Caco-2 (cell line): ENCODE results near the gene RBPJ. TPM values are rescaled to one million over a fixed set of nuclear protein-coding genes. Genes with fewer than 3 reads are reported as not detected.
"Not testable (repeated sequence)": the region's sequence is repeated elsewhere in the genome, so short reads cannot be mapped to it uniquely, and the experiment has no call there.

Source experiments
- BruUV-seq: library from RNA; stranded (reverse); fragments of 400-500 nt; replicated peaks from 2 replicates; lab custom pipeline; 2021; lab: Mats Ljungman, UMichigan
- CTCF ChIA-PET: fragments of 300-600 bp; sonication (Branson Sonifier 250); formaldehyde crosslinking; loops from one replicate; lab custom pipeline; 2022; ENCODE audit warnings: antibody characterized with exemption; lab: Charles Lee
- POLR2A ChIA-PET: fragments of 300-600 bp; sonication (Branson Sonifier 250); formaldehyde crosslinking; loops from one replicate; lab custom pipeline; 2022; ENCODE audit warnings: antibody characterized with exemption; lab: Charles Lee
- DNase-seq, 2 experiments: peaks; one replicate each; pipeline versions ENCODE4 v3.0.0 to v3.0.0-alpha.2; 2020 to 2022
- H3K27me3 ChIP-seq: replicated peaks from 2 replicates; pipeline ENCODE4 v1.6.0; 2011; ENCODE audit warnings: low read length; ENCODE audit not compliant: control insufficient read depth, insufficient read depth
- H3K36me3 ChIP-seq: 2 replicates; pipeline ENCODE4 v1.5.1; 2011; ENCODE audit warnings: low read length; ENCODE audit not compliant: control insufficient read depth, insufficient read depth
- H3K4me1 ChIP-seq: fragments of 250-450 bp; sonication (Bioruptor Pico); 2 replicates; pipeline ENCODE4 v1.5.1; 2020; ENCODE audit warnings: mild to moderate bottlenecking
- H3K4me3 ChIP-seq: 2 replicates; pipeline ENCODE4 v1.5.1; 2011; ENCODE audit warnings: low read depth, mild to moderate bottlenecking, control low read depth, low read length
- H3K9me3 ChIP-seq: fragments of 250-450 bp; sonication (Bioruptor Pico); 2 replicates; pipeline ENCODE4 v1.5.1; 2020; ENCODE audit warnings: mild to moderate bottlenecking, moderate library complexity
- H3K27ac Mint-ChIP-seq: one replicate; pipeline ENCODE4 v1.8.0; 2022; ENCODE audit warnings: mixed read lengths; ENCODE audit not compliant: unreplicated experiment
- H3K27me3 Mint-ChIP-seq: one replicate; pipeline ENCODE4 v1.8.0; 2022; ENCODE audit warnings: mixed read lengths; ENCODE audit not compliant: insufficient read depth, unreplicated experiment
- H3K36me3 Mint-ChIP-seq: one replicate; pipeline ENCODE4 v1.8.0; 2022; ENCODE audit warnings: mild to moderate bottlenecking, mixed read lengths; ENCODE audit not compliant: insufficient read depth, unreplicated experiment
- H3K4me1 Mint-ChIP-seq: one replicate; pipeline ENCODE4 v1.8.0; 2022; ENCODE audit warnings: low read depth, mixed read lengths; ENCODE audit not compliant: unreplicated experiment
- H3K4me3 Mint-ChIP-seq: one replicate; pipeline ENCODE4 v1.8.0; 2022; ENCODE audit warnings: mild to moderate bottlenecking, moderate library complexity, mixed read lengths; ENCODE audit not compliant: unreplicated experiment
- H3K9me3 Mint-ChIP-seq: one replicate; pipeline ENCODE4 v1.8.0; 2022; ENCODE audit warnings: mixed read lengths; ENCODE audit not compliant: unreplicated experiment
- CTCF ChIP-seq, 2 experiments: fragments of 200-600 bp in 1 of 2; IDR thresholded peaks; 1 replicate in 1 of 2; 2 replicates in 1 of 2; pipeline versions ENCODE4 v1.5.1 to v1.8.0; 2011 to 2022; ENCODE audit warnings: antibody characterized with exemption in 1 of 2, control low read depth in 1 of 2, inconsistent platforms in 1 of 2, low read depth in 1 of 2, low read length in 1 of 2, mild to moderate bottlenecking in 1 of 2, moderate library complexity in 1 of 2; ENCODE audit not compliant: insufficient read depth in 1 of 2, severe bottlenecking in 1 of 2, unreplicated experiment in 1 of 2
- intact Hi-C: fragments of 100-400 bp; cut with micrococcal nuclease; formaldehyde crosslinking; loops from one replicate; pipeline ENCODE4 v1.10.0; 2022; ENCODE audit not compliant: unreplicated experiment
- total RNA-seq: library from RNA; stranded (reverse); gene quantifications from 2 replicates; pipeline ENCODE4 v1.2.3, GENCODE V29; 2022

The RBPJ gene
- total RNA-seq, 1 experiment from 2014 or later = 38.8 TPM

- no peaks in the 10 kb centered on the region for H3K27me3 Mint-ChIP-seq
- no peaks in the 10 kb centered on the region for H3K4me1 ChIP-seq
- H3K4me3 Mint-ChIP-seq = no peak overlapping the region
- ChIA-PET POLR2A (no interaction called here), CTCF (no interaction called here)
- no peak for TF ChIP-seq CTCF (IDR thresholded peaks at IDR 0.05; ENCODE audit: insufficient read depth in 1 of 2, low read depth in 1 of 2, low read length in 1 of 2, severe bottlenecking in 1 of 2, unreplicated experiment in 1 of 2)
- H3K36me3 Mint-ChIP-seq = no peaks in the 10 kb centered on the region
- H3K9me3 ChIP-seq = no peaks in the 10 kb centered on the region
- no peaks in the 10 kb centered on the region for H3K36me3 ChIP-seq
- no peaks in the 10 kb centered on the region for H3K27me3 ChIP-seq
- intact Hi-C loops = no loop called here
- no peaks in the 10 kb centered on the region for H3K4me1 Mint-ChIP-seq
- DNase-seq = no peak
- no peaks in the 10 kb centered on the region for H3K9me3 Mint-ChIP-seq
- H3K4me3 ChIP-seq = no peak overlapping the region
- no TSS peak for BruUV-seq
- no peak overlapping the region for H3K27ac Mint-ChIP-seq
Observed at GRCh38 chr4:26308568-26308967, 12.2 kb upstream of the RBPJ start.

GRCh38 chr4:26310264-26310663, 10.6 kb upstream of the RBPJ start:
- CTCF ChIA-PET = no interaction called here
- POLR2A ChIA-PET = no interaction called here

GRCh38 chr4:26311633-26312032, 9.2 kb upstream of the RBPJ start:
- Histone ChIP-seq H3K36me3 (no peaks in the 10 kb centered on the region), H3K4me1 (no peaks in the 10 kb centered on the region), H3K4me3 (no peak overlapping the region), H3K27me3 (no peaks in the 10 kb centered on the region), H3K9me3 (peaks cover 6% of the 10 kb centered on the region; the same call in 1 of the 2 replicates)
- BruUV-seq = no TSS peak
- Mint-ChIP-seq H3K36me3 (peaks cover 10% of the 10 kb centered on the region), H3K4me3 (no peak overlapping the region), H3K9me3 (peaks cover 13% of the 10 kb centered on the region), H3K27ac (no peak overlapping the region), H3K27me3 (no peaks in the 10 kb centered on the region), H3K4me1 (no peaks in the 10 kb centered on the region)
- ChIA-PET POLR2A (interaction anchor here (0.6 kb wide), 1 partner anchor 42 kb away, joined by 7 read pairs; no protein-coding TSS in a partner anchor), CTCF (no interaction called here)
- no peak for TF ChIP-seq CTCF (IDR thresholded peaks at IDR 0.05; ENCODE audit: insufficient read depth in 1 of 2, low read depth in 1 of 2, low read length in 1 of 2, severe bottlenecking in 1 of 2, unreplicated experiment in 1 of 2)
- no peak for DNase-seq
- intact Hi-C loops = no loop called here

More at GRCh38 chr4:26310264-26310663, 10.6 kb upstream of the RBPJ start:
- Mint-ChIP-seq H3K27me3 (no peaks in the 10 kb centered on the region), H3K4me1 (no peaks in the 10 kb centered on the region), H3K36me3 (peaks cover 8% of the 10 kb centered on the region), H3K9me3 (peaks cover 6% of the 10 kb centered on the region), H3K4me3 (no peak overlapping the region), H3K27ac (no peak overlapping the region)
- TF ChIP-seq CTCF (IDR thresholded peaks at IDR 0.05; ENCODE audit: insufficient read depth in 1 of 2, low read depth in 1 of 2, low read length in 1 of 2, severe bottlenecking in 1 of 2, unreplicated experiment in 1 of 2) = no peak
- no peak overlapping the region for H3K4me3 ChIP-seq
- DNase-seq = no peak
- no peaks in the 10 kb centered on the region for H3K27me3 ChIP-seq
- intact Hi-C loops = no loop called here
- peaks cover 6% of the 10 kb centered on the region; the same call in 1 of the 2 replicates for H3K9me3 ChIP-seq
- BruUV-seq = no TSS peak
- no peaks in the 10 kb centered on the region for H3K4me1 ChIP-seq
- no peaks in the 10 kb centered on the region for H3K36me3 ChIP-seq

- CTCF ChIA-PET, BruUV-seq, intact Hi-C loops, H3K27me3 ChIP-seq, H3K27ac Mint-ChIP-seq, POLR2A ChIA-PET, H3K4me1 ChIP-seq, H3K36me3 ChIP-seq, H3K27me3 Mint-ChIP-seq, H3K4me3 Mint-ChIP-seq, H3K4me1 Mint-ChIP-seq, H3K4me3 ChIP-seq, H3K9me3 ChIP-seq: not testable (repeated sequence)
- DNase-seq = peak in 1 of 2 experiments; percentile 17
- peaks cover 32% of the 10 kb centered on the region for H3K9me3 Mint-ChIP-seq
- peaks cover 23% of the 10 kb centered on the region for H3K36me3 Mint-ChIP-seq
Observed at GRCh38 chr4:26315316-26315932, 5.4 kb upstream of the RBPJ start.
